DOHH2 (cell line): ENCODE results near the gene SEMA5B.

ENCODE experiments used
- EZH2phosphoT487 ChIP-seq: fragments of 200-600 bp; sonication (generic); IDR thresholded peaks from 2 replicates; pipeline ENCODE4 v1.6.1; 2017; ENCODE audit warnings: borderline replicate concordance, mild to moderate bottlenecking, antibody characterized with exemption, low read length, moderate library complexity, mixed read lengths
- TF ChIP-seq, protein P1 (sequence below): fragments of 200-600 bp; sonication (generic); IDR thresholded peaks from one replicate; pipeline ENCODE4 v1.5.1; 2014; ENCODE audit warnings: antibody characterized with exemption, mild to moderate bottlenecking, low read depth, low read length; ENCODE audit not compliant: poor library complexity, severe bottlenecking

DNA sequence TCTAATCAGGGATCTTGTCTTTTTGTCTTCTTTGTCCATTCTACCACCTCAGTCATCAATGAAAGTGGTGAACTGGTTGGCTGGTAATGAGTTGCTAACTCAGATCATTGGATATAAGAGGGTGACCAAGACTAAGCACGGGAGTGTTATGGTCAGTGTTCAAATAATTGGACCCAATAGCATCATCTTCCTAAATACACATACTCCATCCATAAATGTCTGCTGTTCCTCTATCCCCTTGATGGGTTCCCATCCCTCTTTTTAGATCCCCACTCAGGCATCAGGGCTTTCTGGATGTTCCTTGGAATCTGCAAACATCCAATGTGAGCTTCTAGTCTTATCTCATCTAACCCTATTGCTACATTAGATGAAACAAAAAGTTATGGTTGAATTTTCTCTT lies 3.5 kb downstream of the SEMA5B start:
- TF ChIP-seq, protein P1, sequence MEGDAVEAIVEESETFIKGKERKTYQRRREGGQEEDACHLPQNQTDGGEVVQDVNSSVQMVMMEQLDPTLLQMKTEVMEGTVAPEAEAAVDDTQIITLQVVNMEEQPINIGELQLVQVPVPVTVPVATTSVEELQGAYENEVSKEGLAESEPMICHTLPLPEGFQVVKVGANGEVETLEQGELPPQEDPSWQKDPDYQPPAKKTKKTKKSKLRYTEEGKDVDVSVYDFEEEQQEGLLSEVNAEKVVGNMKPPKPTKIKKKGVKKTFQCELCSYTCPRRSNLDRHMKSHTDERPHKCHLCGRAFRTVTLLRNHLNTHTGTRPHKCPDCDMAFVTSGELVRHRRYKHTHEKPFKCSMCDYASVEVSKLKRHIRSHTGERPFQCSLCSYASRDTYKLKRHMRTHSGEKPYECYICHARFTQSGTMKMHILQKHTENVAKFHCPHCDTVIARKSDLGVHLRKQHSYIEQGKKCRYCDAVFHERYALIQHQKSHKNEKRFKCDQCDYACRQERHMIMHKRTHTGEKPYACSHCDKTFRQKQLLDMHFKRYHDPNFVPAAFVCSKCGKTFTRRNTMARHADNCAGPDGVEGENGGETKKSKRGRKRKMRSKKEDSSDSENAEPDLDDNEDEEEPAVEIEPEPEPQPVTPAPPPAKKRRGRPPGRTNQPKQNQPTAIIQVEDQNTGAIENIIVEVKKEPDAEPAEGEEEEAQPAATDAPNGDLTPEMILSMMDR: no peak
- TF ChIP-seq EZH2phosphoT487: no peak
